HG03175 (cell line): ENCODE results near the gene SRSF9.

Source experiments
- ATAC-seq: cut with Tn5 transposase; IDR thresholded peaks from one replicate; pipeline ENCODE4 v1.9.1; 2021; ENCODE audit warnings: mild to moderate bottlenecking, moderate library complexity; ENCODE audit not compliant: unreplicated experiment

Gene SRSF9

DNA sequence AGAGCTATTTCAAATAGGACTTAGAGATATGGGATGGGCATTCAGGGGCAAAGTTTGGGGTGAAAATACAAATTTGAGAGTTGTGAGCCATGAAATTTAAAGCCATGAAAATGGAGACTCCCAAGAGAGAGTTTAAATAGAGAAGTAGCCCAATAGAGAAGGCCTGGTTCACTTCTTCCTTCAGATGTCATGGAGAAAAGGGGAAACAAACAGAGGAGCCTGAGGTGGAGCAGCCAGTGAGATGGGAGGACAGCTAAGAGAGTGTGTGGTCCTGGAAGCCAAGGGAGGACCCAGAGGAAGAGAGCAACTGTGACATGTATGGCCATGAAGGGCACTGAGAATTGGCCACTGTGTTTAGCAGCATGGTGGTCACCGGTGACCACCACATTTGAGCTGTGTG lies 14.1 kb upstream of the SRSF9 start:
- ATAC-seq = no peak

DNA sequence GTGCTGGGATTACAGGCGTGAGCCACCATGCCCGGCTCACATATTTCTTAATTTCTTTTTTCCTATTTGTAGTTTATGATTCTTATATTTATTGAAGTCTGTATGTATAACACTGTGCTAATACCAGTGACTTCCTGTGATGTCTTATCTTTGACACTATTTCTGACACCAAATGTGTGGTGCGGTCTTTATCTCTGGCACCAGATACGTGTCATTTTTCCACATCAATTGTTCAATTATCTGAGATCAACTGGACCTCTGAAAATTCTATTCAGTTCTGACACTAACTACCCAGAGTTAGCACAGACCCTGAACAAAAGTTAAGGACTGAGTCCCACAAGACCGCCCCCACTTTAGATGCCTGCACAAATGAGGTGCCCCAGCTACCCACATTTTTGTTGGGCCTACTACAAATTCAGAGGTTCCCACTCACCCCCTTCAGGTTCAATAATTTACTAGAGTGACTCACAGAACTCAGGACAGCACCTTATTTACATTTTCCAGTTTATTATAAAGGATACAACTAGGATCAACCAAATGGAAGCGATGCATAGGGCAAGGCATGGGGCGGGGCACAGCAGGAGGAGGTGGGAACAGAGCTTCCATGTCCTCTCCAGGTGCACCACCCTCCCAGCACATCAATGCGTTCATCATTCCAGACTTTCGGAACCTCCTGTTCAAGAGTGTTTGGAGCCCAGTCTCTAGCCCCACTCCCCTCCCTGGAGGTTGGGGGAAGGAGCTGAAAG lies 11.6 kb upstream of the SRSF9 start:
- no peak for ATAC-seq

DNA sequence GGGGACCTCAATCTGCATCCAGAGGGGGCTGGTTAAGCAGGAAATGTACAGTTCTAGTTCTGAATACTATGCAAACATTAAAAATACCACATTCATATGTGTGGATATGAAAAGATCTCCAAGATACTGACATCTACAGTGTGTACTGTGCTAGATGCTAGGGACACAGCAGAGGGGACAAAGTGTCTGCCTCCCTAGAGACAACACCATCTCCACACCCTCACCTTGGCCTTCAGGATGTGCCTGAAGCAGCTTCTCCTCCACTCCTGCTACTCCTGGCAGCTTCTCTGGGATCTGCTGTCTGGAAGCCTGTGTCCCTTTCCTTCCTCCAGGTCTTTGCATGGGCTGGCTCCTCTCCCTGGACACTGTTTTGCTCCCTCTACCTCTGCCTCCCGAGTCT lies 10.7 kb upstream of the SRSF9 start:
- no peak for ATAC-seq

DNA sequence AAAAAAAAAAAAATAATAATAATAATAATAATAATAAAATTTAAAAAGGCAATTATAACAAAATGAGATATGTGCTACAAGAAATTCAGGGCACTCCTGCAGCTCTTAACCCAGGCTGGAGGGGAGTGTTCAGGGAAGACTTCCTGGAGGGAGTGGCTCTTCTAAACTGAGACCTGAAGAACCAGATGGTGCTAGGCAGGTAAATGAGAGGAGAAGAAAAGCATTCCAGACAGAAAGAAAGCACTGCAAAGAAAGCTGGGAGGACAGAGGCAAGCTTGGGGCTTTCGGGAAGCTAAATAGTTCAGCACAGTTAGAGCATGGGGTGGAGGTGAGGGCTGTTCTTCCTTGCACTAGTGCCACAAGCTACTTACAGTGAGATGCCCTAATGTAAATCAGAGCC lies 9.9 kb upstream of the SRSF9 start:
- no peak for ATAC-seq

DNA sequence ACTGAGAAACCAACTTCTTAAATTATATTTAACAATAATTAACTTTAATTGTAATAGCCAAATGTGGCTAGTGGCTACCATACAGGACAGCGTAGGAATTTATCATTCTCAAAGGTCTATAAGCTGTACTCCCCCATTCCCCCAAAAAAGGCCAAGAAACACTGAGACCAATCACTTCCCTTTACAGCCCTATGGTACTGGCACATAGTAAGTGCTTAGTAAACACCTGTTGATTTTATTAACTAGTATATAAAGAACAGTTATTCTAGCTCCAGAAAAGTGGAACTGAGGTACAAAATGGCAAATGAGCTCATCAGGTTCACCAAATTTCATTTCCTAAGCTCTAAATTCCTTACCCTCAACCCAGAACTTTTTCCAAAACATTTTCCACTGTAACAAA lies 6.1 kb upstream of the SRSF9 start:
- ATAC-seq = no peak

DNA sequence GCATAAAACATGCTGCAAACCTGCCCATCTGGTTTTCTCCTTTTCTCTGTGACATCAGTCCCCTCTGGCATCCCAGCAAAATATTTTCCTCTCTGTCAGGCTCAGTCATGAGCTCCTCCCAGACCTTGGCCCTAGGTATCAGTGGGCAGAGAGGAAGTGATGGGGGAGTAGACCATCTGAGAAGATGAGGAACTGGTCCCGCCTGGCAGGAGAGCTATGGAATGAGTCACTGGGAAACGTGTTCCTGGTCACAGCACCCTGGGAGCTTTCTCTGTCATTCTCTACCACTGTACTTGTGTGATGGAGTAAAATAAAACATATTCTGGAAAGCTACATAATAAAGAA lies 5.0 kb upstream of the SRSF9 start:
- ATAC-seq = no peak

DNA sequence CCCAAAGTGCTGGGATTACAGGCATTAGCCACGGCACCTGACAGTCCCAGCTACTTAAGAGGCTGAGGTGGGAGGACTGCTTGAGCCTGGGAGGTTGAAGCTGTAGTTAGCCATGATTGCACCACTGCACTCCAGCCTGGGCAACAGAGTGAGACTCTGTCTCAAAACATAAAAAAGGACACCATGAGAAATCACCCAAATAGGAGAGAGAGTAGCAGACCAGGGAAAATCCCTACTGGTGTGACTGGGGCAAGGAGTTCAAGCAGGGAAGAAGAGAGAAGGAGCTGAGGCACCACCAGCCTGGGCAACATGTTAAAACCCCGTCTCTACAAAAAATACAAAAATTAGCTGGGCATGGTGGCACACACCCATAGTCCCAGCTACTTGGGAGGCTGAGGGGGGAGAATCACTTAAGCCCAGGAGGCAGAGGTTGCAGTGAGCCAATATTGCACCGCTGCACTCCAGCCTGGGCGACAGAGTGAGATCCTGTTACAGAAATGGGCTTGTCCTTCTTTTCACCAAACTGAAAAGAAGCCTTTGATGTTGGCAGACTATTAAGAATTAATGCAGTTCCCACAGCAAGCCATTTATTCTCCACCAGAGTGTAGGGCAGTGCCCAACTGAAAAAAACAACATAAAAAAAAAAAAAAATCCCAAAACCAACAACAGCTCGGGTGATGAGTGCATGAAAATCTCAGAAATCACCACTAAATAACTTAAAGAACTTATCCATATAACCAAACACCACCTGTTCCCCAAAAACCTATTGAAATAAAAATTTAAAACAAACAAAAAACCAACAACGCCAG lies 4.5 kb upstream of the SRSF9 start:
- no peak for ATAC-seq

DNA sequence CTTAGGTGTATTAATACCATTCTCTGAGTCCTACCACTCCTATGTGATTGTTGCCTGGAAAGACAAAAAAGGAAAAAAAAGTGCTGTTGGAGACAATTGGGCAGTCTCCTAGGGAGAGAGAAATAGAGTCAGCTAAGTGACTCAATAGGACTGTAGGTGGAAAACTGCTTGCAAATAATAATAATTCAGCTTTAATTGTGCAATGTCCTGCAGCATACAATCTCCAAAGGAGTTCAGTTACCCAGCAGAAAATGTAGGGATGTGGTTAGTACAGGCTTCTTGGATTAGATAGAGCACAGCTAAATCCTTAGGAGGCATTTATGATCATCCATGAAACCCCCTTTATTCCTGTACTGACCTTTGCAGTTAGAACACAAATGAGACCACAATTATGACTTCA lies 3.0 kb upstream of the SRSF9 start:
- ATAC-seq = no peak

DNA sequence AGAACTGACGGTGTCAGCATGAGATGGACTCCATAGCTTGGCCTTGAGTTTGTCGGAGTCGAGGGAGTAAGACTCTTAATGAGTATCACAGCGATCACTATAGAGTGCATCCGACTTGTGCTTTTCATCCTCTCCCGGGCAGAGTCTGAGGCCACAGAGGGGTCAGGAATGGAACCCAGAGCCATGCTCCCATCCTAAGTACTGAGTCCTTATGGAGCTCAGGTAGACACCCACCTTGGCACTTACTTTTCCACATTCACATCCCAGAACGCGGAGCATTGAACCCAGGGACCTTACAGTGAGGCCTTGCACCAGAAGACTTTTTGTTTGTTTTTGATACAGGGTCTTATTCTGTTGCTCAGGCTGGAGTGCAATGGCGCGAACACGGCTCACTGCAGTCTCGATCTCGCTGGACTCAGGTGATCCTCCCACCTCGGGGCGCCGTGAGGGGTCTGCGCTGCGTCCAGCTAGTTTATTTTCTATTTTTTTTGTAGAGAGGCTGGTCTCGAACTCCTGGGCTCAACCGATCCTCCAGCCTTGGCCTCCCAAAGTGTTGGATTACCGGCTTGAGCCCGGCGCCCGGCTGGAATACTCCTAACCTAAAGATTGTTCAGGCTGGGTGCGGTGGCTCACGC lies 719 bp upstream of the SRSF9 start:
- ATAC-seq = peak; percentile 21

DNA sequence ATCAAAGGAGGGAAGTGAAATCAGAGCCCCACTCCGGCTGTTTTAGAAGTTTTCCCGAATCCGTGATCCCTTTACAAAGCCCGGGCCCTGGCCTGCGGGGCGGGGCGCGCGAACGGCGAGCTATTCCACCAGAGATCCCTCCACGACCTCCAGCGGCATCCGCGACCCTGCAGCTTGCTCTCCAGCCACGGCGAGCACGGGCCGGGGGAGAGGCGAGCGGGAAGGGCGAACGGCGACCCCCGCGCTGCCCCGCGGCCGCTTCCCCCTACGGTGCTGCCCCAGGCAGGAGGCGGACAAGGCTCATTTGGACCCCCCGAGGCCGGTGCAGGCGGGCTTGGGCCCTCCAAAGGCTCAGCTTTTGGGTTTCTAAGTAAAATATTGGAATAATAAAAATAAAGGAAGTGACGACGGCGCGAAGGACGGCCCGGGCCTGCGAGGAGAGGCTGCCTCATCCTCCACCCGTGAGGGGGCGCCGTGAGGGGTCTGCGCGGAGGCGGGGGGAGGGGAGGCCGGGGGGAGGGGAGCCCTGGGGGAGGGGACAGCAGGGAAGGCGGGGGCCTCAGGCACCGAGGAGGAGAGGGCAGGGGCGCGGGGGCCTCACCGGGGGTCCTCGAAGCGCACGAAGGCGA lies 613 bp downstream of the SRSF9 start:
- ATAC-seq = peak; percentile 16

DNA sequence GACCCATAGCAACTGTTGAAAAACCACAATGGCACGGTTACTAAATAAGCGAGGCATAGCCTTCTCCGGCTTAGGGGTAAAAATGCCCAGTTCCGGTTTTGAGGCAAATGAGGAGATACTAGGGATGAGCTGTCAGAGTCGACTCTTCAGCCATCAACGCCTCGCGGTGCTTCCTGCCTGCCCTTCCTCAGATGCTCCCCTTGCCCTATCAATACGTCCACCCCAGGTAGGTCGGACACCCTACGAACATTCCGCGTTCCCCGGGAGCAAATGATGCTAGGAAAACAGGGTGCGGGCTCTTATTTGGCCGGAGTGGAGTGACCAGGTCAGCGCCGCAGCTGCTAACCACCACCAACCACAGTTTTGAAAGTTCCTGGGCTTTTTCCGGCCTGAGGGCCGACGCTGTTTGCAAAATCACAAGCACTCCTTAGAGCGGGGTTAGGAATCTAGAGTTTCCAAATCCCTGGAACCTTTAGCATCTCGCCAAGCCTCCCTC lies 1.2 kb downstream of the SRSF9 start:
- no peak for ATAC-seq

DNA sequence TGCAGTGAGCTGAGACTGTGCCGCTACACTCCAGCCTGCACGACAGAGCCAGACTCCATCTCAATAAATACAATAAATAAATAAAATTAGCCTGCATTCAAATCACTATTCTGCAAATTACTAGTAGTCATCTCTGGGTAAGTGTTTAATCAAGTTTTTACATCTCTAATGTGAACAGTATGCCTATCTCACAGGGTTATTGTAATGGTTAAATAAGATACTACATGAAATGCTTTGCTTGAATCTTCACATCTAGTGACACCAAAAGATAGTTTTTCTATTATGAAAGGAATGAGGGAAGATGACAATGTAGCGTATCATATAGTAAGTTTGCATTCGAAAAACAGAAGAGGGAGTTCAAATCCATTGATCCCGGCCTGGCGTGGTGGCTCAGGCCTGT lies 2.1 kb downstream of the SRSF9 start:
- no peak for ATAC-seq

DNA sequence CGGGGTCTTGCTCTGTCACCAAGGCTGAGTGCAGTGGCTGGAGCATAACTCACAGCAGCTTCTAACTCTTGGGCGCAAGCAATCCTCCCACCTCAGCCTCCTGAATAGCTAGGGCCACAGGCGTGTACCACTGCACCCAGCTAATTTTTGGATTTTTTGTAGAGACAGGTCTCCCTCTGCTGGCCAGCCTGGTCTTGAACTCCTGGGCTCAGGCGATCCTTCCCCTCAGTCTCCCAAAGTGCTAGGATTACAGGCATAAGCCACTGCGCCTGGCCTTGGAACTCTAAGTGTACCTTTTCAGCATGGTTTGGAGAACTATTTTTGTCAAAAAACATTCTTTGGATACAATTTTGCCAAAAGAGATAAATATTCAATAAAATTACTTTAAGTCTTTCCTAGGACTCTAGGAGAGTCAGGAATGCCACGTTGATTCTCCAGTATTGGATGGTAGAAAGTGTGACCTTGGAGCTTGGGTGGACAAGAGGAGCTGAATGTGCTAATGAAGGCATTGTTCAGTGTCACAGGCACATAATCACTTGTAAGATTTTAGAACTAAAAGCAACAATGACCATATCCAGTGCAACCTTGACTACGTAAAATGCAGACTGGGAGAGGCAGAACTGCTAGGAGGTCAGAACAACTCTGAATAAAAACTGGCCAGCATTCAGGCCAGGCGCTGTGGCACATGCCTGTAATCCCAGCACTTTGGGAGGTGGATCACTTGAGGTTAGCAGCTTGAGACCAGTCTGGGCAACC lies 2.8 kb downstream of the SRSF9 start:
- ATAC-seq = no peak

DNA sequence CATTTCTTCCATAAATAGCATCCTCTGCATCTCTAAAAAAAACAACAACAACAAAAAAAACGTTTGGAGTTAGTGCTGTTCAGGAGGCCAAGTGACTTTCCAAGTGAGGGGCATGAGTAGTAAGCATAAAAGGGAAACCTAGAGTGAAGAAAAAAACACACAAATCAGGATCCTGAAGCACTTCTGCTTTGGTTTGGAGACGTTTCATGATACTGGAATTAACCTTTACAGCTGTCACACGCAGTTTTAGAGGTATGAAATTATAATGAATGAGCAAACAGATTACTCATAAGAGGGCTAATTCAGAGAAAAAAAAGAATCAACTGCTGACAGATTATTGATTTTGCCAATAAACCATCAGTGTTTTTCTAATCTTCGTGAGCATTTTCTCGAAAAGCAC lies 3.8 kb downstream of the SRSF9 start:
- no peak for ATAC-seq

DNA sequence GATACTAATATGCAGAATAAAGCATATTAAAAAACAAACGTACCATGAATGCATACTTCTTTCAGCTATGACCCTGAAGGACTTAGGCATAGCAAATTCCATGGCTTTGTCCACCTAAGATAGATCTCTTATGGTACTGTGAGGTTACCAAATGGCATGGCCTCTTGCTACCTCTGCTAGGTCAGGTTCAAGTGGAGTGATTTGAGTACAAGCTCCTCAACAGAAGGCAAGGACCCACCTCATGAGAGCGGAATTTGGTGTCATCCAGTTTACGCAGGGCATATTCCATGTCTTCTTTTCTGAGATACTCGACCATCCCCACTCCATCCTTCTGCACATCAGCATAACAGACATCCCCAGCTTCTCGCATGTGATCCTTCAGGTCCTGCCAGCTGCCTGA lies 5.8 kb downstream of the SRSF9 start:
- no peak for ATAC-seq

DNA sequence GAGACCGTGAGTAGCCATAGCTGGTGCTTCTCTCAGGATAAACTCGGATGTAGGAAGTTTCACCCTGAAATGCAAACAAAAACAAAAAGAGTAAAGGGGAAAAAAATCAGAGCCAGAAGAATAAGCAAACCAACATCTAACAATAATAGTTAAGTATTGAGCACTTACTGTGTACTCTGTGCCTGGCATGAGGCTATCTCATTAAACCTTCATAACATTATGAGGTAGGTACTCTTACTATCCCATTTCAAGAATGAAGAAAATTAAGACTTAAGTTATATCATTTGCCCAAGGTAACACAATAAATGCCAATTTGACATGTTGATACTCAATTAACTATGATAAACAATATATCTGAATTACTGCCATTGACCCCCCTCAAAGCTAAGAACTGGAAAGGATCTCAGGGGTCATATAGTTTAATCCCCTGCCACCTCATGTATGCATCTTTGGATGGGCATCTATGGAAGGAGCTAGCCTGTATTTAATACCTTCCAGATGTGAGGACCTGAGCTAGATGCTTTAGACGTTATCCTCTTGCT lies 7.4 kb downstream of the SRSF9 start:
- ATAC-seq = no peak

DNA sequence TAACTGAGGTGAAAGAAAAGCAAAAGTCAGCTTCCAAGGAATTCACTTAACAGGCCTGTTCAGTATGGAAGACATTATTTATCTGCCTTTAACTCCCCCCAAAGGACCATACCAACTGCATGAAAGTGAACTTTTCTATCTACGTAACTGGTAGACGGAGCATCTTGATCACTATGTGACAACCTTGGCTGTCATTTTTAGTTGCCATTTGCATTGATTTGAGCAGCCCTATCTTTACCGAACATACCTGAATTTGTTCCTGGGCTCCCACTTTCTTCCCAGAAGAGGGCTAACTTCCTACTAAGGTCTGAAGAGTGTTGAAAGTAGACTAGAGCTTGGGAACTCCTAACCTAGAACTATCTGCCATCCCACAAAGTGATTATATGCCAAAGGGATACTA lies 9.4 kb downstream of the SRSF9 start:
- ATAC-seq = no peak

DNA sequence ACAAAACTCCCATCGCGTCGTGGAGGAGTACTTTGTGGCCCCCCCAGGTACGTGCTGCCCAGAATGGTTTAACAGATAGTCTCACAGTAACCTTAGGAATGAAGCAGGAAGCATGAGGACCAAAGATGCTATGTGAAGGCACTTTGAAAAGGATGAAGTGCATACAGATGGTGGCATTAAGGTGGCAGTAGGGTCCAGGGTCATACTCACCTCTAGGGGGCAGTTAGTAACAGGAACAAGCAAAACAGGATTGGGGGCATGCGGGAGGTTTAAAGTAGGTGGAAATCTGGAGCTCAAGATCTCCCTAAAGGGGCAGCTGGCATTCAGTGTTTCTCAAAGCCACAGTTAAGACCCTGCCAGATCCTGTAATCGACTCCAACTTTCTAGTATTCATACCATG lies 12.4 kb downstream of the SRSF9 start:
- no peak for ATAC-seq

DNA sequence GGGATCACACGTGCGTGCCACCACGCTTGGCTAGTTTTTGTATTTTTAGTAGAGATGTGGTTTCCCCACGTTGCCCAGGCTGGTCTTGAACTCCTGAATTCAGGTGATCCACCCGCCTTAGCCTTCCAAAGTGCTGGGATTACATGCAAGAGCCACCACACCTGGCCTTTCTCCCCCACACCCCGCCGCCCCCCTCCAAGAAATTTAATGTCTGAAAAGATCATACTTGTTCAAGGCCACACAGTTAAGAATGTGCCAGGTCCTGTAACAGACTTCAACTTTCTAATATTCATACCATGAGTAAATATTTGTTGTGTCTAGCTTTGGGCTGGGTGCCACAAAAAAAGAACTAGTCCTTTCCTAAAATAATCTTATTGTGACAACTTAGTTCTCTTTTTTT lies 14.2 kb downstream of the SRSF9 start:
- no peak for ATAC-seq

DNA sequence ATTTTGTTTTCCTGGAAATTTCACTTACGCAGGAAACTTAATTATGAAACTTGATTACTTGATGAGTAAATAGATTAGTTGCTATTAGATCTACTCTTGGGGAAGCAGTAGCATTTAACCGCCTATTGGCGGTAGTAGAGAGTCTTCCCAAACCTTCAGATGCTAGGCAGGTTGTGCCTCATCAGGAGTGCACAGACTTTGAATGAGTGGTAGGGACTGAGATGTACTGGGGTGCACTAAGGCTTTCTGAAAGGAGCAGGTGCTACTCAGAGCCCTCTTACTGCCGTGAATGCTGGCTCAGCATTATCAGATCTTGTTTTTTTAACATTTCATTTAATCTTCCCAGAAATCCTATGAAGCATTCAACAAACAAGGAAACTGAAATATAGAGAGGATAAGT lies 15.6 kb downstream of the SRSF9 start:
- peak; percentile 68 for ATAC-seq
